IPS-18c (cell line): ENCODE measurements around the gene IKZF4.
"Not testable (repeated sequence)": the region's sequence is repeated elsewhere in the genome, so short reads cannot be mapped to it uniquely, and the experiment has no call there.

Experiments used
- H3K4me3 ChIP-seq: 2 replicates; pipeline ENCODE4 v1.7.0; 2013; ENCODE audit warnings: low read depth, mild to moderate bottlenecking, low read length, moderate library complexity; ENCODE audit not compliant: insufficient read depth
- H3K9me3 ChIP-seq: one replicate; pipeline ENCODE4 v1.6.1; 2013; ENCODE audit warnings: mild to moderate bottlenecking, low read length, moderate library complexity; ENCODE audit not compliant: control insufficient read depth, insufficient read depth

The IKZF4 gene

GRCh38 chr12:56062996-56063395 lies 42.2 kb downstream of the IKZF4 start:
- H3K4me3 ChIP-seq, result no peak overlapping the region
- no peaks in the 10 kb centered on the region for H3K9me3 ChIP-seq

GRCh38 chr12:56071648-56072047 lies 50.8 kb downstream of the IKZF4 start:
- Histone ChIP-seq H3K9me3 (no peaks in the 10 kb centered on the region), H3K4me3 (no peak overlapping the region)

DNA sequence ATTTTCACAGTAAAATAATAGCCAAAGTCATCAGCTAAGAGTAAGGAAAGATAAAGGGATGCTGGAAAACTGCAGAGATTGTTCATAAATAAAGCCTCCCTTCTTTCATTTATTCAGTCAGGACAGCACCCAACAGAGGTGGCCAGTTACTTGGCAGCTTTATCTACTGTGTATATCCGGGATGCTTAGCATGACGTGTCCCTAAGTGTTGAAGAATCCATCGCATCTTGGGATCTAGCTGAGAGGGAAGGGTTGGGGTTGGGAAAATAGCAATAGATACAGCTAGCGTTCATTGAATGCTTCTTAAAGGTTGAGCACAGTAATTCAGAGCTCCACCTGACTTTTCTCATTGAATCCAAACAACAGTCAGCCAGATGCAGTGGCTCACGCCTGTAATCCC lies 53.6 kb downstream of the IKZF4 start:
- H3K9me3 ChIP-seq, result no peaks in the 10 kb centered on the region
- no peak overlapping the region for H3K4me3 ChIP-seq

DNA sequence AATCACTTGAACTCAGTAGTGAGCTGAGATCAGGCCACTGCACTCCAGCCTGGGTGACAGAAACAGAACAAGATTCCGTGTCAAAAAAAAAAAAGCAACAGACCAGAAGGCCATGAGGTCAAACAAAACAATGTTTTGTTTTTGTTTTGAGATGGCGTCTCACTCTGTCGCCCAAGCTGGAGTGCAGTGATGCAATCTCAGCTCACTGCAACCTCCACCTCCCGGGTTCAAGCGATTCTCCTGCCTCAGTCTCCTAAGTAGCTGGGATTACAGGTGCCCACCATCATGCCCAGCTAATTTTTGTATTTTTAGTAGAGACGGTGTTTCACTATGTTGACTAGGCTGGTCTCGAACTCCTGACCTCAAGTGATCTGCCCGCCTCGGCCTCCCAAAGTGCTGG lies 57.1 kb downstream of the IKZF4 start:
- H3K9me3 ChIP-seq, H3K4me3 ChIP-seq: not testable (repeated sequence)

GRCh38 chr12:56078427-56078826 lies 57.6 kb downstream of the IKZF4 start:
- H3K4me3 ChIP-seq, result no peak overlapping the region; the same call in 1 of the 2 replicates
- no peaks in the 10 kb centered on the region for H3K9me3 ChIP-seq

DNA sequence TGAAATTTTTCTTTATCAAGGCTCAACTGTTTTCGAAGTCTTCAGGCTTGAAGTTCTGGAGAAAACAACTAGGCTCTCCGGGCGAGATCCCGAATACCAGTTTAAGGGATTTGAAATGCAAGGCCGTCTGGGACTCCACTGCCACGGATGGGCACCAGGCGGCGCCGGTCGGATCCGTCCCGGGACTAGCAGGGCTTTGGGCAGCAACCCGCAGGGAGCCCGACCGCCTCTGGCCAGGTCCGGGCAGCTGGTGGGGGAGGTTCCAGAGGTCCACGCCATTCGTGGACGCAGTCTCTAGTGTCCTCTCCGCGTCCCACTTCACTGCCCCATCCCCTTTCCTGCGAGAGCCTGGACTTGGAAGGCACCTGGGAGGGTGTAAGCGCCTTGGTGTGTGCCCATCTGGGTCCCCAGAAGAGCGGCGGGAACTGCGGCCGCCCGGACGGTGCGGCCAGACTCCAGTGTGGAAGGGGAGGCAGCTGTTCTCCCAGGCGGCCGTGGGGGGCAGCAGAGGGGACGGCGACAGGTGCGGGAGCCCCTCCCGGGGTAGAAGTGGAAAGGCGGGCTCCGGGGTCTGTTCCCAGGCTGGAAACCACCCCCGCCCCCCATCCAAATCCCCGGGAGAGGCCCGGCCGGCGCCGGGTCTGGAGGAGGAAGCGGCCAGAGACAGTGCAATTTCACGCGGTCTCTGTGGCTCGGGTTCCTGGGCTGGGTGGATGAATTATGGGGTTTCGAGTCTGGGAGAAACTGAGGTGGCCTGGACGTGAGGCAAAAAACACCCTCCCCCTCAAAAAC lies 58.3 kb downstream of the IKZF4 start:
- peak overlapping the region; percentile 94 for H3K4me3 ChIP-seq
- H3K9me3 ChIP-seq, result no peaks in the 10 kb centered on the region

- H3K9me3 ChIP-seq, result no peaks in the 10 kb centered on the region
- H3K4me3 ChIP-seq, result peak within 1 kb of the TSS; percentile 94
These were observed 59.1 kb downstream of the IKZF4 start, which contains the start of gene ERBB3 for GRCh38 chr12:56079723-56080555. Gene ERBB3 (plus strand): TSS chr12:56080165. CDS start chr12:56080301, 136 bp downstream.

DNA sequence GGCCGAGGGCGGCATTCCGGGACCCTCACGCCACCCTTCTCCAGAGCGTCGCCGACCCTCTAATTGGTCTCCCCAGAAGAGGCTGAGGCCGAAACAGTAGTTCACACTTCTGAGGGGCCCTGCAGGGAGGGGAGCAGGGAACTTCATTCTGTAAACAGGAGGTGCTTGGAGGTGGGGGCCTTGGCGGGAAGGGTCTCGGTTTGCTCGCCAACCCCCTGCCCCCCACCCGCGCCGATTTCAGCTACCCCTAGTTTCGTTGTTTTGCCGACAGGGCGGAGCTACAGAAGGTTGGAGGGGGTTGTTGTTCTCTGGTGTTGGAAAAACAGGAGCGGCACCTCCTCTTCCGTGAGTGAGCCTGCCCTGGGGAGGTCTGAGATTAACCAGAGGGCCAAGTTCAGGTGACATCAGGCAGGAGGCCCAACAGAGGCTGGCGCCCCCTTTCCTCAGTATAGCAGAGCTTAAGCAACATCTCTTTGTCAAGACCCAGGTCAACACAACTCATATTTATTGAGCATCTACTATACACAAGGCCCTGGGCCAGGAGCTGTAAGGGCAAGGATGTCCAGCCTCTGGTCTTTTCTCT lies 59.8 kb downstream of the IKZF4 start:
- Histone ChIP-seq H3K9me3 (no peaks in the 10 kb centered on the region), H3K4me3 (peak overlapping the region; percentile 94)

- Histone ChIP-seq H3K4me3 (peak overlapping the region; percentile 94), H3K9me3 (no peaks in the 10 kb centered on the region)
These were observed 60.8 kb downstream of the IKZF4 start for GRCh38 chr12:56081393-56082347.

DNA sequence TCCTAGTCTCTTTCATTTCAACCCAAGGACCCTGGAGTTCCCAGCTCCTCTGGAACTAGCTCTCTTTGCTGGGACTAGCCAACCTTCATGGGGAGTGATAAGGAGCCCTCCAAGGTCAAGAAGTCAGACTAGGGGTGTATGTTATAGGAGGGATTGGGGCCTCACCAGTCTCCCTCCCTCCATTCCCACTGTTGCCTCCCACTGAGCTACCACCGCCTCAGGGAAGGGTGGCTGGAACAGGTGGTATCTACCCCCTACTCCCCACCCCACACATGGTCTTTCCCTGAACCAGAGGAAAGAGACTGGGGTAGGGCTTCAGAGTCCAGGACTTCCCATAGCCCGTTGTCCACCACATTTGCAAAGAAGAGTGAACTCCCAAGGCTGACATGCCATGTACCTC lies 61.5 kb downstream of the IKZF4 start:
- Histone ChIP-seq H3K4me3 (no peak overlapping the region), H3K9me3 (no peaks in the 10 kb centered on the region)

DNA sequence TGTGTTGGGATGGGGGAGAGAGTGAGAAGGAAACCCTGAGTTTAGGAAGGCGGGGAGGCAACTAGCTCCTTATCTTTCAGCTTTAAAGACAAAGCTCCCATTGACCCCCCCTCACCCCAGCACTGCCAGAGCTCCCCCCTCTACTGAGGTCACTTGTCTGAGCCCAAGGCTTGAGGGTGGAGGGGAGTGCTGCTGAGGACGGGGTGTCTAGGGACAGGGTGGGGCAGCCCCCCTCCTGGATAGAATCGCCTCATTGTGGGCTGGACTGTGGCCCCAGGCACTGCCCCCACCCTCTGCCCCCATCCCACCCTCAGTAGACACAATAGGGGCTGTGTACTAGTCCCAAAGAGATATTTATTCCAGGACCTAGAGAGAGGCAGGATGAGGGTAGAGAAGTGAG lies 62.1 kb downstream of the IKZF4 start:
- no peak overlapping the region for H3K4me3 ChIP-seq
- H3K9me3 ChIP-seq, result no peaks in the 10 kb centered on the region

DNA sequence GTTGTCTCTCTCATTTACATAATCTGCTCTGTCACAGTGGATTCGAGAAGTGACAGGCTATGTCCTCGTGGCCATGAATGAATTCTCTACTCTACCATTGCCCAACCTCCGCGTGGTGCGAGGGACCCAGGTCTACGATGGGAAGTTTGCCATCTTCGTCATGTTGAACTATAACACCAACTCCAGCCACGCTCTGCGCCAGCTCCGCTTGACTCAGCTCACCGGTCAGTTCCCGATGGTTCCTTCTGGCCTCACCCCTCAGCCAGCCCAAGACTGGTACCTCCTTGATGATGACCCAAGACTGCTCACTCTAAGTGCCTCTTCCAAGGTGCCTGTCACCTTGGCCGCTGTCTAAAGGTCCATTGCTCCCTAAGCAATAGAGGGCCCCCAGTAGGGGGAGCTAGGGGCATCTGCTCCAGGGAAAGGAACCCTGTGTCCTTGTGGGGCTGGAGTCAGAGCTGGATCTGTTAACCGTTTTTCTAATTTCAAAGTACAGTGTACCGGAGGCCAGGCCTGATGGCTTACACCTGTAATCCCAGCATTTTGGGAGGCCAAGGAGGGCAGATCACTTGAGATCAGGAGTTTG lies 64.2 kb downstream of the IKZF4 start:
- Histone ChIP-seq H3K4me3 (no peak overlapping the region), H3K9me3 (no peaks in the 10 kb centered on the region)

DNA sequence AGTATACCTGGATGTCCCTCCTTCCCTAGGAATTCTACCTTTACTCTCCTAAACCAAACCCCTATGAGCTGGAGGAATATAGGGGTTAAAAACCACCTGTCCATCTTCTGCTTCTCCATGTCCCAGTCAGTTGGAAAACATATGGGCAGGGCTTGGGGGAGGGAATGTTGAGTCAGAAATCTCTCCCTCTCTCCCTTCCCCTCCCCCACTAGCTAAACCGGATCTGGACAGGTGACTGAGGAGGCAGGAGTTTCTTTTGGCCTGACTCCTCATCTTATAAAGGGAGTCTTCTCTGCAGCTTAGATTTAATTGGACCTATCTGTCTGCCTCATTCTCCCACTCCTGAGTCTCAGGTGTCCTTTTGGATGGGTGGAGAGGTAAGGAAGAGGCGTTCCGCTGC lies 65.3 kb downstream of the IKZF4 start:
- Histone ChIP-seq H3K9me3 (no peaks in the 10 kb centered on the region), H3K4me3 (no peak overlapping the region)

- H3K9me3 ChIP-seq, result no peaks in the 10 kb centered on the region
- no peak overlapping the region for H3K4me3 ChIP-seq
These were observed 65.8 kb downstream of the IKZF4 start for GRCh38 chr12:56086608-56087007.

GRCh38 chr12:56087220-56087619 lies 66.4 kb downstream of the IKZF4 start:
- no peak overlapping the region for H3K4me3 ChIP-seq
- no peaks in the 10 kb centered on the region for H3K9me3 ChIP-seq
